ENCODE data around the gene S100Z.
"Not testable (repeated sequence)": the region's sequence is repeated elsewhere in the genome, so short reads cannot be mapped to it uniquely, and the experiment has no call there.

Gene S100Z

GRCh38 chr5:76941442-76941841, 91.6 kb downstream of the S100Z start:
- Mint-ChIP-seq H3K27ac (no peak overlapping the region), H3K4me1 (ENCODE audit: low read depth) (peaks cover 10% of the 10 kb centered on the region), H3K36me3 (ENCODE audit: low read depth) (no peaks in the 10 kb centered on the region), H3K9me3 (no peaks in the 10 kb centered on the region), H3K27me3 (peaks cover 9% of the 10 kb centered on the region), H3K4me3 (no peak overlapping the region)
- DNase-seq = no peak

GRCh38 chr5:76942581-76942980, 92.8 kb downstream of the S100Z start:
- peaks cover 10% of the 10 kb centered on the region for H3K4me1 Mint-ChIP-seq (ENCODE audit: low read depth)
- no peak for DNase-seq

GRCh38 chr5:76943006-76943405, 93.2 kb downstream of the S100Z start:
- H3K4me3 Mint-ChIP-seq = no peak overlapping the region
- peaks cover 7% of the 10 kb centered on the region for H3K4me1 Mint-ChIP-seq (ENCODE audit: low read depth)
- peaks cover 17% of the 10 kb centered on the region for H3K27me3 Mint-ChIP-seq
- no peaks in the 10 kb centered on the region for H3K9me3 Mint-ChIP-seq
- no peak overlapping the region for H3K27ac Mint-ChIP-seq
- DNase-seq = no peak
- H3K36me3 Mint-ChIP-seq (ENCODE audit: low read depth) = no peaks in the 10 kb centered on the region

More at GRCh38 chr5:76942581-76942980, 92.8 kb downstream of the S100Z start:
- H3K4me3 Mint-ChIP-seq = no peak overlapping the region
- H3K9me3 Mint-ChIP-seq = no peaks in the 10 kb centered on the region
- peaks cover 15% of the 10 kb centered on the region for H3K27me3 Mint-ChIP-seq
- H3K36me3 Mint-ChIP-seq (ENCODE audit: low read depth) = no peaks in the 10 kb centered on the region
- H3K27ac Mint-ChIP-seq = no peak overlapping the region

GRCh38 chr5:76944638-76945037, 94.8 kb downstream of the S100Z start:
- Mint-ChIP-seq H3K4me3 (no peak overlapping the region), H3K9me3 (no peaks in the 10 kb centered on the region), H3K27ac (no peak overlapping the region), H3K36me3 (ENCODE audit: low read depth) (no peaks in the 10 kb centered on the region), H3K4me1 (ENCODE audit: low read depth) (peaks cover 4% of the 10 kb centered on the region), H3K27me3 (peaks cover 22% of the 10 kb centered on the region)
- no peak for DNase-seq

- peaks cover 22% of the 10 kb centered on the region for H3K27me3 Mint-ChIP-seq
- H3K36me3 Mint-ChIP-seq (ENCODE audit: low read depth); H3K9me3 Mint-ChIP-seq; DNase-seq; H3K27ac Mint-ChIP-seq; H3K4me3 Mint-ChIP-seq; H3K4me1 Mint-ChIP-seq (ENCODE audit: low read depth): not testable (repeated sequence)
Measured at GRCh38 chr5:76945238-76945637, 95.4 kb downstream of the S100Z start.

GRCh38 chr5:76946090-76946489, 96.3 kb downstream of the S100Z start:
- no peak overlapping the region for H3K4me3 Mint-ChIP-seq
- no peaks in the 10 kb centered on the region for H3K9me3 Mint-ChIP-seq
- H3K27ac Mint-ChIP-seq = no peak overlapping the region
- peaks cover 23% of the 10 kb centered on the region for H3K27me3 Mint-ChIP-seq
- peaks cover under 1% of the 10 kb centered on the region for H3K4me1 Mint-ChIP-seq (ENCODE audit: low read depth)
- DNase-seq = no peak
- H3K36me3 Mint-ChIP-seq (ENCODE audit: low read depth) = no peaks in the 10 kb centered on the region

- no peaks in the 10 kb centered on the region for H3K36me3 Mint-ChIP-seq (ENCODE audit: low read depth)
- H3K27me3 Mint-ChIP-seq = peaks cover 29% of the 10 kb centered on the region
- no peak for DNase-seq
- H3K9me3 Mint-ChIP-seq = no peaks in the 10 kb centered on the region
- H3K4me3 Mint-ChIP-seq = no peak overlapping the region
- no peaks in the 10 kb centered on the region for H3K4me1 Mint-ChIP-seq (ENCODE audit: low read depth)
- no peak overlapping the region for H3K27ac Mint-ChIP-seq
Measured at GRCh38 chr5:76947082-76947503, 97.3 kb downstream of the S100Z start.

- H3K27me3 Mint-ChIP-seq = peaks cover 55% of the 10 kb centered on the region
- DNase-seq = no peak
- no peak within 1 kb of the TSS for H3K27ac Mint-ChIP-seq
- H3K4me3 Mint-ChIP-seq = peak within 1 kb of the TSS; percentile 31
- no peaks in the 10 kb centered on the region for H3K9me3 Mint-ChIP-seq
- peaks cover 10% of the 10 kb centered on the region for H3K4me1 Mint-ChIP-seq (ENCODE audit: low read depth)
- H3K36me3 Mint-ChIP-seq (ENCODE audit: low read depth) = no peaks in the 10 kb centered on the region
Measured at GRCh38 chr5:76952795-76953536, 103.2 kb downstream of the S100Z start, which contains the start of gene CRHBP. TSS of gene CRHBP (plus strand) at chr5:76953045. CDS start at chr5:76953135, 90 bp downstream.

GRCh38 chr5:76953551-76954382, 104.0 kb downstream of the S100Z start:
- Mint-ChIP-seq H3K27me3 (peaks cover 51% of the 10 kb centered on the region), H3K4me1 (ENCODE audit: low read depth) (peaks cover 12% of the 10 kb centered on the region), H3K4me3 (peak overlapping the region; percentile 31), H3K9me3 (no peaks in the 10 kb centered on the region), H3K27ac (no peak overlapping the region), H3K36me3 (ENCODE audit: low read depth) (no peaks in the 10 kb centered on the region)
- DNase-seq = peak; percentile 29

GRCh38 chr5:76954383-76954763, 104.6 kb downstream of the S100Z start:
- DNase-seq = no peak
- Mint-ChIP-seq H3K36me3 (ENCODE audit: low read depth) (no peaks in the 10 kb centered on the region), H3K9me3 (no peaks in the 10 kb centered on the region), H3K27ac (no peak overlapping the region), H3K27me3 (peaks cover 50% of the 10 kb centered on the region), H3K4me3 (peak overlapping the region; percentile 31), H3K4me1 (ENCODE audit: low read depth) (peaks cover 18% of the 10 kb centered on the region)

- DNase-seq = no peak
- no peak overlapping the region for H3K27ac Mint-ChIP-seq
- H3K9me3 Mint-ChIP-seq = no peaks in the 10 kb centered on the region
- H3K4me1 Mint-ChIP-seq (ENCODE audit: low read depth) = peaks cover 27% of the 10 kb centered on the region
- no peak overlapping the region for H3K4me3 Mint-ChIP-seq
- H3K27me3 Mint-ChIP-seq = peaks cover 50% of the 10 kb centered on the region
- H3K36me3 Mint-ChIP-seq (ENCODE audit: low read depth) = no peaks in the 10 kb centered on the region
Measured at GRCh38 chr5:76956033-76956432, 106.2 kb downstream of the S100Z start.

GRCh38 chr5:76958991-76959767, 109.4 kb downstream of the S100Z start:
- H3K27ac Mint-ChIP-seq = no peak overlapping the region
- peaks cover 28% of the 10 kb centered on the region for H3K27me3 Mint-ChIP-seq
- no peaks in the 10 kb centered on the region for H3K9me3 Mint-ChIP-seq
- DNase-seq = no peak
- H3K36me3 Mint-ChIP-seq (ENCODE audit: low read depth) = no peaks in the 10 kb centered on the region
- no peak overlapping the region for H3K4me3 Mint-ChIP-seq
- H3K4me1 Mint-ChIP-seq (ENCODE audit: low read depth) = peaks cover 21% of the 10 kb centered on the region

GRCh38 chr5:76960004-76960625, 110.3 kb downstream of the S100Z start:
- H3K27ac Mint-ChIP-seq = no peak overlapping the region
- no peaks in the 10 kb centered on the region for H3K9me3 Mint-ChIP-seq
- peaks cover 17% of the 10 kb centered on the region for H3K4me1 Mint-ChIP-seq (ENCODE audit: low read depth)
- DNase-seq = no peak
- no peaks in the 10 kb centered on the region for H3K36me3 Mint-ChIP-seq (ENCODE audit: low read depth)
- H3K27me3 Mint-ChIP-seq = peaks cover 18% of the 10 kb centered on the region
- H3K4me3 Mint-ChIP-seq = no peak overlapping the region

GRCh38 chr5:76964060-76964459, 114.2 kb downstream of the S100Z start:
- H3K4me1 Mint-ChIP-seq (ENCODE audit: low read depth) = peaks cover 12% of the 10 kb centered on the region
- H3K27ac Mint-ChIP-seq = no peak overlapping the region
- DNase-seq = no peak
- peaks cover 3% of the 10 kb centered on the region for H3K27me3 Mint-ChIP-seq
- no peaks in the 10 kb centered on the region for H3K36me3 Mint-ChIP-seq (ENCODE audit: low read depth)
- H3K9me3 Mint-ChIP-seq = no peaks in the 10 kb centered on the region
- H3K4me3 Mint-ChIP-seq = no peak overlapping the region
